ENCODE data around the gene E2F2.

E2F2 gene

GRCh38 chr1:23530747-23531561 is at the start of gene E2F2:
Gene E2F2 (minus strand): TSS chr1:23531233. CDS start chr1:23530793, 440 bp downstream.
- peak; percentile 58 to 88 (median 78) for DNase-seq

- DNase-seq = no peak
Observed at GRCh38 chr1:23578997-23579363, 47.9 kb upstream of the E2F2 start.

- DNase-seq = no peak
Observed at GRCh38 chr1:23578311-23578996, 47.4 kb upstream of the E2F2 start.

- DNase-seq = no peak
Observed at GRCh38 chr1:23577056-23578004, 46.3 kb upstream of the E2F2 start.

GRCh38 chr1:23576338-23577055 is 45.5 kb upstream of the E2F2 start:
- no peak for DNase-seq

- no peak for DNase-seq
Observed at GRCh38 chr1:23575226-23575810, 44.3 kb upstream of the E2F2 start.

GRCh38 chr1:23574265-23574754 is 43.3 kb upstream of the E2F2 start:
- DNase-seq = no peak

GRCh38 chr1:23573574-23574182 is 42.6 kb upstream of the E2F2 start:
- no peak for DNase-seq

GRCh38 chr1:23571465-23571864 is 40.4 kb upstream of the E2F2 start:
- no peak for DNase-seq

- DNase-seq = no peak
Observed at GRCh38 chr1:23570001-23570691, 39.1 kb upstream of the E2F2 start.

- DNase-seq = no peak
Observed at GRCh38 chr1:23568608-23569383, 37.8 kb upstream of the E2F2 start.

- DNase-seq = no peak
Observed at GRCh38 chr1:23567996-23568607, 37.1 kb upstream of the E2F2 start.

GRCh38 chr1:23567629-23567995 is 36.6 kb upstream of the E2F2 start:
- no peak for DNase-seq

- no peak for DNase-seq
Observed at GRCh38 chr1:23566304-23566703, 35.3 kb upstream of the E2F2 start.

- no peak for DNase-seq
Observed at GRCh38 chr1:23565776-23566175, 34.7 kb upstream of the E2F2 start.

- DNase-seq = no peak
Observed at GRCh38 chr1:23564529-23565122, 33.6 kb upstream of the E2F2 start.

GRCh38 chr1:23563755-23564374 is 32.8 kb upstream of the E2F2 start:
- DNase-seq = no peak

GRCh38 chr1:23563003-23563402 is 32.0 kb upstream of the E2F2 start:
- DNase-seq = no peak

Measured in activated naive CD4-positive, alpha-beta T cell (primary cell).